NCI-H1105 (cell line): ENCODE data around the gene FIZ1.
A peak's percentile ranks its signal among the peaks of the same experiment; 100 is the strongest.

ENCODE experiments used
- DNase-seq: peaks from one replicate; lab custom pipeline; 2025; lab: John Stamatoyannopoulos, UW

FIZ1 gene

GRCh38 chr19:55599468-55599841 is at the start of gene FIZ1:
Gene FIZ1, minus strand, starts transcription at chr19:55599517. Its CDS starts 1,652 bp downstream, at chr19:55597865.
- DNase-seq: peak; percentile 100

- no peak for DNase-seq
These were observed 49.4 kb upstream of the FIZ1 start for GRCh38 chr19:55648585-55649267.

GRCh38 chr19:55647732-55648584 is 48.6 kb upstream of the FIZ1 start, which contains the start of gene CCDC106:
Gene CCDC106, plus strand, starts transcription at chr19:55648212. Its CDS starts 835 bp downstream, at chr19:55649047.
- DNase-seq: peak; percentile 82

GRCh38 chr19:55646889-55647731 is 47.8 kb upstream of the FIZ1 start:
- no peak for DNase-seq

- no peak for DNase-seq
These were observed 46.2 kb upstream of the FIZ1 start for GRCh38 chr19:55645512-55645881.

GRCh38 chr19:55644842-55645511 is 45.7 kb upstream of the FIZ1 start:
- no peak for DNase-seq

- DNase-seq: no peak
These were observed 45.0 kb upstream of the FIZ1 start for GRCh38 chr19:55644191-55644833.

GRCh38 chr19:55643887-55644176 is 44.5 kb upstream of the FIZ1 start:
- no peak for DNase-seq

- DNase-seq: peak; percentile 64
These were observed 43.9 kb upstream of the FIZ1 start, which contains the start of gene ZNF581 for GRCh38 chr19:55643003-55643886. Gene ZNF581, plus strand, starts transcription at chr19:55643649. Its CDS starts 923 bp downstream, at chr19:55644572.

GRCh38 chr19:55642153-55643002 is 43.1 kb upstream of the FIZ1 start:
- DNase-seq: no peak

GRCh38 chr19:55641426-55642152 is 42.3 kb upstream of the FIZ1 start:
- no peak for DNase-seq

GRCh38 chr19:55640577-55641425 is 41.5 kb upstream of the FIZ1 start, which contains the start of gene ZNF580:
Gene ZNF580, plus strand, starts transcription at chr19:55641002. Its CDS starts 1,507 bp downstream, at chr19:55642509.
- peak; percentile 77 for DNase-seq

- DNase-seq: peak; percentile 48
These were observed 40.8 kb upstream of the FIZ1 start for GRCh38 chr19:55640043-55640576.

- DNase-seq: no peak
These were observed 39.6 kb upstream of the FIZ1 start for GRCh38 chr19:55638864-55639359.

- no peak for DNase-seq
These were observed 38.2 kb upstream of the FIZ1 start for GRCh38 chr19:55637534-55637933.

GRCh38 chr19:55636723-55637122 is 37.4 kb upstream of the FIZ1 start:
- no peak for DNase-seq

- DNase-seq: no peak
These were observed 36.6 kb upstream of the FIZ1 start for GRCh38 chr19:55635856-55636440.
